Neural crest cell (in vitro differentiated cells): ENCODE measurements around the gene MLX. TPM values are rescaled to one million over a fixed set of nuclear protein-coding genes. Genes with fewer than 3 reads are reported as not detected.

Experiments used
- DNase-seq: peaks from one replicate; pipeline ENCODE4 v3.0.0; 2021; ENCODE audit warnings: low read depth, mixed read lengths, low spot score
- H3K27ac Mint-ChIP-seq: one replicate; pipeline ENCODE4 v1.8.0; 2021; ENCODE audit warnings: mild to moderate bottlenecking, mixed read lengths; ENCODE audit not compliant: unreplicated experiment
- H3K27me3 Mint-ChIP-seq: 2 replicates; pipeline ENCODE4 v1.8.0; 2021; ENCODE audit warnings: low read depth, mild to moderate bottlenecking, mixed read lengths
- H3K36me3 Mint-ChIP-seq: 2 replicates; pipeline ENCODE4 v1.8.0; 2021; ENCODE audit warnings: low read depth, mild to moderate bottlenecking, mixed read lengths
- H3K4me1 Mint-ChIP-seq: 2 replicates; pipeline ENCODE4 v1.8.0; 2021; ENCODE audit warnings: mixed read lengths
- H3K4me3 Mint-ChIP-seq: one replicate; pipeline ENCODE4 v1.8.0; 2021; ENCODE audit warnings: mild to moderate bottlenecking, mixed read lengths
- H3K9me3 Mint-ChIP-seq: 2 replicates; pipeline ENCODE4 v1.8.0; 2021; ENCODE audit warnings: mixed read lengths
- CTCF ChIP-seq: fragments of 200-600 bp; sonication (generic); conservative IDR thresholded peaks from 2 replicates; pipeline ENCODE4 v1.5.0; 2021; ENCODE audit warnings: antibody characterized with exemption, mild to moderate bottlenecking
- total RNA-seq: library from RNA; stranded (reverse); gene quantifications from 2 replicates; pipeline ENCODE4 v1.2.1, GENCODE V29; 2021

The MLX gene
- total RNA-seq, 1 donor from 2014 or later = 38.6 TPM

GRCh38 chr17:42522798-42523278 lies 44.1 kb upstream of the MLX start:
- no peak overlapping the region for H3K4me3 Mint-ChIP-seq
- H3K4me1 Mint-ChIP-seq = peaks cover 56% of the 10 kb centered on the region
- no peaks in the 10 kb centered on the region for H3K9me3 Mint-ChIP-seq
- no peaks in the 10 kb centered on the region for H3K27me3 Mint-ChIP-seq
- H3K27ac Mint-ChIP-seq = no peak overlapping the region
- H3K36me3 Mint-ChIP-seq = peaks cover 6% of the 10 kb centered on the region
- no peak for DNase-seq
- no peak for TF ChIP-seq CTCF

GRCh38 chr17:42525221-42525620 lies 41.7 kb upstream of the MLX start:
- Mint-ChIP-seq H3K4me3 (no peak overlapping the region), H3K27me3 (no peaks in the 10 kb centered on the region), H3K9me3 (no peaks in the 10 kb centered on the region), H3K36me3 (peaks cover 6% of the 10 kb centered on the region), H3K4me1 (peaks cover 33% of the 10 kb centered on the region), H3K27ac (no peak overlapping the region)
- no peak for DNase-seq
- no peak for TF ChIP-seq CTCF

- H3K27me3 Mint-ChIP-seq = no peaks in the 10 kb centered on the region
Measured at GRCh38 chr17:42526031-42526444, 40.9 kb upstream of the MLX start.

GRCh38 chr17:42527932-42528331 lies 39.0 kb upstream of the MLX start:
- TF ChIP-seq CTCF = no peak
- Mint-ChIP-seq H3K36me3 (no peaks in the 10 kb centered on the region), H3K27ac (no peak overlapping the region), H3K9me3 (no peaks in the 10 kb centered on the region), H3K27me3 (no peaks in the 10 kb centered on the region), H3K4me3 (no peak overlapping the region), H3K4me1 (peaks cover 14% of the 10 kb centered on the region)
- DNase-seq = no peak

More at GRCh38 chr17:42526031-42526444, 40.9 kb upstream of the MLX start:
- Mint-ChIP-seq H3K27ac (no peak overlapping the region), H3K36me3 (peaks cover 6% of the 10 kb centered on the region), H3K9me3 (no peaks in the 10 kb centered on the region), H3K4me1 (peaks cover 25% of the 10 kb centered on the region), H3K4me3 (no peak overlapping the region)
- no peak for DNase-seq
- no peak for TF ChIP-seq CTCF

- H3K27ac Mint-ChIP-seq = no peak overlapping the region
- no peak overlapping the region for H3K4me3 Mint-ChIP-seq
- no peak for TF ChIP-seq CTCF
- peaks cover 10% of the 10 kb centered on the region for H3K4me1 Mint-ChIP-seq
- no peak for DNase-seq
- H3K27me3 Mint-ChIP-seq = no peaks in the 10 kb centered on the region
- no peaks in the 10 kb centered on the region for H3K36me3 Mint-ChIP-seq
- no peaks in the 10 kb centered on the region for H3K9me3 Mint-ChIP-seq
Measured at GRCh38 chr17:42529061-42529460, 37.8 kb upstream of the MLX start.
